BJ (cell line): ENCODE data around the gene FOXP2. TPM values are rescaled to one million over a fixed set of nuclear protein-coding genes. Genes with fewer than 3 reads are reported as not detected.

Experiments
- CTCF ChIA-PET: fragments of 350-600 bp; formaldehyde crosslinking; extraction: SDS; loops from one replicate; lab custom pipeline; 2021; ENCODE audit warnings: antibody characterized with exemption, inconsistent platforms; lab: Yijun Ruan, JAX
- POLR2A ChIA-PET: fragments of 300-600 bp; sonication (Branson Sonifier 250); formaldehyde crosslinking; extraction: SDS; loops from one replicate; lab custom pipeline; 2021; ENCODE audit warnings: antibody characterized with exemption; lab: Charles Lee
- DNase-seq: peaks from one replicate; pipeline ENCODE4 v3.0.0-alpha.2; 2011; ENCODE audit warnings: low read depth
- H3K27me3 ChIP-seq: 2 replicates; pipeline ENCODE4 v1.6.0; 2011; ENCODE audit warnings: low read length; ENCODE audit not compliant: control insufficient read depth, insufficient read depth
- H3K36me3 ChIP-seq: 2 replicates; pipeline ENCODE4 v1.5.1; 2011; ENCODE audit warnings: low read length; ENCODE audit not compliant: control insufficient read depth, insufficient read depth
- H3K4me3 ChIP-seq: 2 replicates; pipeline ENCODE4 v1.5.1; 2011; ENCODE audit warnings: low read depth, mild to moderate bottlenecking, control low read depth, low read length
- polyA plus RNA-seq: library from polyadenylated mRNA; depleted of rRNA; stranded (reverse); fragments of >200 nt; gene quantifications from 2 replicates; pipeline ENCODE4 v1.2.3, GENCODE V29; 2011
- TF ChIP-seq, protein P1 (sequence below): IDR thresholded peaks from 2 replicates; pipeline ENCODE4 v1.5.1; 2011; ENCODE audit warnings: low read depth, mild to moderate bottlenecking, control low read depth, inconsistent platforms, low read length, moderate library complexity; ENCODE audit not compliant: insufficient read depth

Gene FOXP2
- polyA plus RNA-seq, 1 experiment: 0.66 TPM

DNA sequence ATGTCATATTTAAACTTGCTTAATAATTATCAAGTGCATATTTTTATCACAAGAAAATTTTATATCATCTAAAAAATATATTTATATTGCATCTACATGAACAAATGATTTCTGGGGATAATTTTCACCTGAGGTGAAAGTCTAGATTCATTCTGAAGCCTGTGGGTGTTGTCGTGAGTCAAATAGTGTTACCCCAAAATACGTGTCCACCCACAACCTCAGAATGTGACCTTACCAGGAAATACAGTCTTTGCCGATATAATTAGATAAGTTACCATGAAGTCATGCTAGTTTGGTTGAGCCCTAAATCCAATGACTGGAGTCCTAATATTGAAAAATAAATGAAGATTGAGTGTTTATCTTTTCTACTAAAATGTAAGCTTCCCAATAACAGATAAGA is 304.2 kb downstream of the FOXP2 start:
- ChIA-PET CTCF (no interaction called here), POLR2A (no interaction called here)
- no peak for DNase-seq
- TF ChIP-seq, protein P1, sequence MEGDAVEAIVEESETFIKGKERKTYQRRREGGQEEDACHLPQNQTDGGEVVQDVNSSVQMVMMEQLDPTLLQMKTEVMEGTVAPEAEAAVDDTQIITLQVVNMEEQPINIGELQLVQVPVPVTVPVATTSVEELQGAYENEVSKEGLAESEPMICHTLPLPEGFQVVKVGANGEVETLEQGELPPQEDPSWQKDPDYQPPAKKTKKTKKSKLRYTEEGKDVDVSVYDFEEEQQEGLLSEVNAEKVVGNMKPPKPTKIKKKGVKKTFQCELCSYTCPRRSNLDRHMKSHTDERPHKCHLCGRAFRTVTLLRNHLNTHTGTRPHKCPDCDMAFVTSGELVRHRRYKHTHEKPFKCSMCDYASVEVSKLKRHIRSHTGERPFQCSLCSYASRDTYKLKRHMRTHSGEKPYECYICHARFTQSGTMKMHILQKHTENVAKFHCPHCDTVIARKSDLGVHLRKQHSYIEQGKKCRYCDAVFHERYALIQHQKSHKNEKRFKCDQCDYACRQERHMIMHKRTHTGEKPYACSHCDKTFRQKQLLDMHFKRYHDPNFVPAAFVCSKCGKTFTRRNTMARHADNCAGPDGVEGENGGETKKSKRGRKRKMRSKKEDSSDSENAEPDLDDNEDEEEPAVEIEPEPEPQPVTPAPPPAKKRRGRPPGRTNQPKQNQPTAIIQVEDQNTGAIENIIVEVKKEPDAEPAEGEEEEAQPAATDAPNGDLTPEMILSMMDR: no peak
- Histone ChIP-seq H3K4me3 (no peak overlapping the region), H3K27me3 (no peaks in the 10 kb centered on the region), H3K36me3 (no peaks in the 10 kb centered on the region)

DNA sequence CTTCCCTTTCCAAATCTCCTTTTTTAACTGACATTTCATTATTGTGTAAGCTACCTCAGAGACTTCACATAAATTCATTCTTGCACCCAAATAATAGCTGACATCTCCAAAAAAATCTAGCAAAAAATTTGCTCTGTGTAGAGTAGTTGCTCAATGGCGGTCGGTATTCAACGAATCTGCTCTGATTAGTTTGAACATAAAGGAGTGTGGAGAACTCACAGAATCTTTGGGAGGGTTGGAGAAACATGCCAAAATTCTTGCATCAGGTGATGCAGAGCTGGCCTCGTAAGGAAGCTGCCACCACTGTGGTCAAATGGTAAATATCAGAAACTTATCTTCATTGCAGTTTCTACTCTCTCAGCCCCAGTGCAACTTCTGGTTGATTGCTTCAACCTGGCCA is 306.1 kb downstream of the FOXP2 start:
- CTCF ChIA-PET: interaction anchor here (0.9 to 1.6 kb wide), 3 partner anchors 8 to 749 kb away, joined by 3 to 4 read pairs (median 3); no protein-coding TSS in a partner anchor
- no peak for DNase-seq

DNA sequence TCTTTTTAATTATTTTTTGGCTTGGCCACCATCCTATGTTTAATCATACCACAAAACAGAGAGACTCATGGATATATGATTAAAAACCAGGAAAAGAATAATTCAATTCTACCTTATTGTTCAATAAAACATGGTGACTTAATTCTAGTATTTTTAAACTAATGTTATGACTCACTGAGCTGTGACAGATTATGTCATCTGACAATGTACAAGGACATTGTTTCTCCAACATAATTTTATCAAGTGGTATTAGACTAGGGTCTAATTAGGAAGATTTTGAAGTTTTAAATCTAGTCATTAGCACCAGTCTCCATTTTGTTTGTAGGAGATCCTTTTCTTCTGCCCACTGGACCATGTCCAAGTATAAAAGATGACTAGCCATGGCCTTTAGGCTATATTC is 307.9 kb downstream of the FOXP2 start:
- POLR2A ChIA-PET: no interaction called here

More for the DNA sequence above, 306.1 kb downstream of the FOXP2 start:
- Histone ChIP-seq H3K36me3 (no peaks in the 10 kb centered on the region), H3K27me3 (no peaks in the 10 kb centered on the region), H3K4me3 (no peak overlapping the region)
- POLR2A ChIA-PET: no interaction called here
- TF ChIP-seq, protein P1: no peak

DNA sequence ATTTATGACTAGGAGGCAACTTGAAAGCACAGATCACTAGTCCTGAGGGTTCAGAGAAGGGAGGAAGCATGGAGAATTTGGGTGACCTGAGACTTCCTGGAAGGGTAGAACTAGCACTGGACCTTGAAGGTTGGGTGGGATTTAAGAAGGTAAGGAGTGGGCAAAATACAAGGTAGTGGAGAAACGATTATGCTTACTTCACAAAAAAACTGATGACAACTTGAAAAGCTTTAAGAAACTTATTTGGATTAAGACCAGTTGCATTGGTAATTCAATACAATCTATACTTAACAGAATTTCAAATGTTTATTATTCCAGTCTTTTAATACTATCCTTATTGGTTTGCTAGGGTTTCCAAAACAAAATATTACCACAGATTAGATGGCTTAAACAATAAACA is 308.7 kb downstream of the FOXP2 start:
- ChIA-PET POLR2A (no interaction called here), CTCF (no interaction called here)
- no peaks in the 10 kb centered on the region for H3K27me3 ChIP-seq
- TF ChIP-seq, protein P1: no peak
- H3K36me3 ChIP-seq: no peaks in the 10 kb centered on the region
- no peak overlapping the region for H3K4me3 ChIP-seq
- no peak for DNase-seq

More for the DNA sequence above, 307.9 kb downstream of the FOXP2 start:
- TF ChIP-seq, protein P1: no peak
- H3K27me3 ChIP-seq: no peaks in the 10 kb centered on the region
- CTCF ChIA-PET: interaction anchor here (0.9 kb wide), 1 partner anchor 11 kb away, joined by 3 read pairs; no protein-coding TSS in a partner anchor
- H3K4me3 ChIP-seq: no peak overlapping the region
- H3K36me3 ChIP-seq: no peaks in the 10 kb centered on the region
- no peak for DNase-seq

DNA sequence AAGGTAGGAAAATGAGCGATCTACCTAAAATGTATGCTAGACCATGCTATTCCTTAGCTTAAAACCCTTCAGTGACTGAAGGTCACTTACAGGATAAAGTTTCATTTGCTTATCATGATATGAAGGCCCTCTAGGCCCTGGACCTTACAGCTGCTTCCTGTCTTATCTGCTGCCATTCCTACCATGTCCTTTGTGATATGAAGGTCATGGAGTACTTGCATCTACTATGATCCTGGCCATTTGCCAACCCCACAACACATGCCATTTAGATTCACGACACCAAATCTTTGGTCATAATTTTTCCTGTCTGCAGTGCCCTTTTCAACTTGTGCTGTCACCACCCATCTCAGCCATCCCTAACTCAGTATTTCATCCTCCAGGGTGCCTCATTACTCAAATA is 325.5 kb downstream of the FOXP2 start:
- Histone ChIP-seq H3K27me3 (no peaks in the 10 kb centered on the region), H3K4me3 (no peak overlapping the region), H3K36me3 (no peaks in the 10 kb centered on the region)
- no peak for DNase-seq
- ChIA-PET CTCF (no interaction called here), POLR2A (no interaction called here)
- TF ChIP-seq, protein P1: no peak
